ENCODE data around the gene CRIM1.
"Not testable (repeated sequence)": the region's sequence is repeated elsewhere in the genome, so short reads cannot be mapped to it uniquely, and the experiment has no call there.

CRIM1 gene

DNA sequence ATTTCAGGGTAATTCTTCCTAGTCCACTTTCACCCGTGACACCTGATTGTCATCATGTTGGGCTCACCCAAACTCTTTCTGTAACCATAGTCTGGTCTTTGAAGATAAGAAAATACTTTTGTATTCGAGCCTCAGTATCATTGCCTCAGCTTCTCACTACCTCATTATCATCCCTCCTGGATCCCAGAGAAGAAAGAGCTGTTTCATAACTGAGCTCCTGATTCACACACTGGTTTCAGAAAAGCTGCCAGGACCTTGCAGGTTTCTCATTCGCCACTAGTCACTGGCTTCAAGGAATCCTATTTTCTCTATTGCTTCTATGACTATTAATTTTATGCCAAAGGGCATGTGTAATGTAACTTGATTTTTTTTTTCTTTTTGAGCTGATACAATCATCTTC is 2.9 kb upstream of the CRIM1 start:
- DNase-seq (ENCODE audit: low read depth in 3 of 3, low spot score in 1 of 3) = no peak

DNA sequence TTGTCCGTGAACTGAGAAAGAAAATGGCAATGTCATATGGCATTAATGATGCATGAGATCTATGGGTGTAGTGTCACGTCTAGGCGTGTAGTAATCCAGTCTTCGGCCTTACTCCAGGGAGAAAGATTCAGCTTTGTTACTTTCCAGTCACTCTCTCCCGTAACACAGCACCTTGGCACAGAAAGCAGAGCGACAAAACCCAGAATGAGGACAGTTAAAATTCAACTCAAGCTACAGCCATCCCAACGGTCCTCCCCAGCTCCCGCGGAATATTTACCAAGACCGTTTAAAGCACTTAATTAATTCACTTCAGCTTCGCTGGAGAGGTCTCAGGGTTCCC is 797 bp upstream of the CRIM1 start:
- no peak for DNase-seq (ENCODE audit: low read depth in 3 of 3, low spot score in 1 of 3)

DNA sequence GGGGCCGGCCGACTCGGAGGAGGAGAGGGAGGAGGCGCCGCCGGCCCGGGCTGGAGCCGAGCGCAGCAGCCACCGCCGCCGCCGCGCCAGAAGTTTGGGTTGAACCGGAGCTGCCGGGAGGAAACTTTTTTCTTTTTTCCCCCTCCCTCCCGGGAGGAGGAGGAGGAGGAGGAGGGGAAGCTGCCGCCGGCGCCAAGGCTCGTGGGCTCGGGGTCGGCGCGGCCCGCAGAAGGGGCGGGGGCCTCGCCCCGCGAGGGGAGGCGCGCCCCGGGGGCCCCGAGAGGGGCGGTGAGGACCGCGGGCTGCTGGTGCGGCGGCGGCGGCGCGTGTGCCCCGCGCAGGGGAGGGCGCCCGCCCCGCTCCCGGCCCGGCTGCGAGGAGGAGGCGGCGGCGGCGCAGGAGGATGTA is 316 bp downstream of the CRIM1 start:
- DNase-seq (ENCODE audit: low read depth in 3 of 3, low spot score in 1 of 3) = no peak

DNA sequence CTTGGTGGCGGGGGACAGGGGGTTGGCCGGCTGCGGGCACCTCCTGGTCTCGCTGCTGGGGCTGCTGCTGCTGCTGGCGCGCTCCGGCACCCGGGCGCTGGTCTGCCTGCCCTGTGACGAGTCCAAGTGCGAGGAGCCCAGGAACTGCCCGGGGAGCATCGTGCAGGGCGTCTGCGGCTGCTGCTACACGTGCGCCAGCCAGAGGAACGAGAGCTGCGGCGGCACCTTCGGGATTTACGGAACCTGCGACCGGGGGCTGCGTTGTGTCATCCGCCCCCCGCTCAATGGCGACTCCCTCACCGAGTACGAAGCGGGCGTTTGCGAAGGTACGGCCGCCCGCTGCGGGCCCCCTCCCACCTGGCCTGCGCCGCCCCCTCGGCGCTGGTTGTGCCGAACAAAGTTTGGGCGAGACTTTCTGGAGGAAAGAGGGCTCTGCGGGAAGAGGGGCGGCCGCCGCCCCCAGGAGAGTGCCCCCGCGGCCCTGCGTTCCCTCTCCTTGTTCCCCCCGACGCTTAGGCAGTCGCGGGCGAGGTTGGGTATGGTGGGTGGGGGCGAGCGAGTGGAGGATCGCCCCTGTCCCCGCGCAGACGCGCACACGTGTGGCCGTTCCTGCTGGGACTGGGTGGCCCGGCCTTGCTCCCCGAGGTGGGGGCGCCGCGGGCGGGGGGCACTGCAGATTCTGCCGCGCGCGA is 866 bp downstream of the CRIM1 start:
- peak in 1 of 3 donors; percentile 15 for DNase-seq (ENCODE audit: low read depth in 3 of 3, low spot score in 1 of 3)

DNA sequence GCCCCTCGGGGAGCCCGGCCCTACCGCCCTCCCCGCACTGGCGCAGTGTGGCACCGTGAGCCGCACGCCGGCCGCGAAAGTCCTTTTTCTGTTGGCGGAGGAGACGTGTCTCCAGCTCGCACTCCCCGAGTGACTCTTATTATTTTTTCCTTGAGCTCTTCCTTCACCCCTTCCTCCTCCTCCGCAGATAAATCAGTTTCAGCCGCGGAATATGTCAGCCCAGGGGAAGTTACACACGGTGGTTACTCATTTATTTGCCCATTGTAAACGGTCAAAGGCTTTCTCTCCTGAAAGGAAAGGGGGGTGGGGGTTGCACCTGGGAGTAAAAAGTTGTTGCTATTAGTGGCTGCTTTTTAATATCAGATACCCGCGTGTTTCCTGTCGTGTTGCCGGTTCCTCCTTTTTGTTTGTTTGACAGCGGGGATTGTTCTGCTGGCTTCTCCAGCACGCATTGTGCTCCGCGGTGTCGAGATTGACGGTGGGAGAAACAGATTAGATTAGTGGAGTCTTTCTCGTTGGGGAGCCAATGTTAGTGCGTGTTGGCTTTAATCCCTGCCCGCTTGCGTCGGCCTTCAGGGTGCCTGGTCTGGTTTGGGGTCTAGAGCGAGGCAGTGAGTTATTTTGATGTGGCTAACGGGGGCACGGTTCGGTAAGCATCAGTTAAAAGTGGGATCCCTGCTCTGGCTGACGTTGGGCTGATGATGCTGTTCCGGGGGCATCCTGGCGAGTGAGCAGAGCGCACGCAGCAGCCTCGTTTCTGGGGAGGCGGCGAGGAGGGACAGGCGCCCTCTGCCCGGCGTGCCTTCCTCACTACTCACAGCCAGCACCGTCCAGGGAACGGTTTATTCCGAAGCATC is 1.6 kb downstream of the CRIM1 start:
- DNase-seq (ENCODE audit: low read depth in 3 of 3, low spot score in 1 of 3) = peak in 1 of 3 donors; percentile 10

DNA sequence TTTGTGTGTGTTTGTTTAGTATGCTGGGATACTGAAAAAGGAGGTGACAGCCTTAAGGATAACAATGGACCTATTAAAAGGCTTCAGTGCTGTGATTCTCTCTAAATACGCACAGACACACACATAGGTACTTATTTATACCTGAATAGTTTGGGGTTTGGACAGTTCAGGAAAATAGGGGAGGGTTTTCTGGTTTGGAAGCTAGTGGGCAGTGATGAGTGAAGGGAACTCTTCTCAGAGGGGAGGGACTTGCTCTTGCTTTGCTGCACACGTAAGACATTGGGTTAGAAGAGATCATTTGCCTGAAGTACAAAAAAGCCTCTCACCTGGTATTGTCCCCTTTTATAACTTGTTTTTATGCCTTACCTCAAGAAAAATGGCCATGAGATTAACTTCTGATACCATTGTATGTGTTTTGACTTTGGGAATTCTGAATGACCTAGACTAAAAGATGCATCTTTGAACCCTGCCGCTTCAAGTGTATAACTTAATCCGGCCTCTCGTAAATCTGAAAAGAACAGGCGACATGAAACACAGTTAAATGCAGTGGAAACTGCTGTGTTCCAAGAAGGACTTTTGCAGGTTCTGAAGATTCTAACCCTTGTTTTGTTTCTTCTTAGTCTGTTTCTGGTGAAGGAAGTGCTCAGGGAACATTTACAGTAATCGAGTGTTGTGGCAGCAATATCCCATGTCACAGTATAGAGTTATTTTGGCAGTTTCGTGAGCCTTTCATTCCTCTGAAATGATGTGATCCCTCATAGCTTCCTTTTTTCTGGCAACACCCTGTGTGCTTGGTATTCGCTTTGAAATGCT is 2.5 kb downstream of the CRIM1 start:
- no peak for DNase-seq (ENCODE audit: low read depth in 3 of 3, low spot score in 1 of 3)

DNA sequence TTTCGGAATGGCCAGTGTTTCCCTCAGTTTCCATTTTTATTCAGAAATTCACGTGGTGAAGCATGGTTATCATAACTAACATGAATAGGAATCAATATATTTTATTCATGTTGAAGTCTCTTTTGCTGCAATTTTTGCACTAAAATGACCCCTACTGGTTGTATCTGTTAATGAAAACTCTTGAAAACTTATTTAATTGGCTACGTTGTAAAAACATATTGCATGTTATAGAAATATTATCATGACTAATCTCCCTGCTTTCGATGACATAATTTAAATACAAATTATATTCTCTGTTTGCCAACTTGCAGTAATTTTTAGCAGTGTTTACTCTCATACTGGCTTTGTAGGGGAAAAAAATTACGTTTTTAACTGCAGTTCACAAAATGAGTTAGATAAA is 3.5 kb downstream of the CRIM1 start:
- DNase-seq (ENCODE audit: low read depth in 3 of 3, low spot score in 1 of 3) = no peak

DNA sequence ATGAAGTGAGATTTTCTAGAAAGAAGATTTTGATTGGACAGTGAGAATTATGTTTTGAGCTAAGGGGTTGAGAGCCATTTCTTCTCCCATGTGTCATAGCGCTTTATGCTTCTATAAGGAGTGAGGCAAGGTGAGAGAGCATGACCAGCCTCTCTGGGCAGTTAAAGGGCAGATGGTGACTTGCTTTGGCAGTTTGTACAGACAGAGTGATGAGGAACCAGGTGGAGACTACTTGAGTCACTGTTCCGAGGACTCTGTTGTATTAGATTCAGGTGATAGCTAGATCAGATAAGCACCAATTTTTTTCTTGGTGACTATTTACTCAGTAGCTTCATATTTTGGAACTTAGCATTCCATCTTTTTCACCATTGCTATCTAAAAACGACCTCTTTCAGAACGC is 4.5 kb downstream of the CRIM1 start:
- no peak for DNase-seq (ENCODE audit: low read depth in 3 of 3, low spot score in 1 of 3)

DNA sequence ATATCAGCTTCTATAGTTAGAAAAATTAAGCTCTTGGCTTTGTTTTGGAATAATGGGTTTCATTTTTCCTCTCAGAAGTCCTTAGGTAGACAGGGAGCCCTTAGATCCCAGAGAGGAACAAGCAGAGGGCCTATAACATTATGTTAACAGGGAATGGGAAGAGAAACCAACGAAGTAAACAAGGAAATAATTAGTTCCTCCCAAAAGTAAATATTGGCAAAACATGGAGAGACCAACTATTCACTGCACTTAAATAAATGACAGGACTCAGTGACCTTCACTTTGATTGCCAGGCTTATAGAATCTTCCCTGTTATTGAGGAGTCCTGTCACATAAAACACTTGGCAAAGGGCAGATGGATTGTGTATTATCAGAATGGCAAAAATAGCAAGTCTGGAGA is 5.3 kb downstream of the CRIM1 start:
- no peak for DNase-seq (ENCODE audit: low read depth in 3 of 3, low spot score in 1 of 3)

DNA sequence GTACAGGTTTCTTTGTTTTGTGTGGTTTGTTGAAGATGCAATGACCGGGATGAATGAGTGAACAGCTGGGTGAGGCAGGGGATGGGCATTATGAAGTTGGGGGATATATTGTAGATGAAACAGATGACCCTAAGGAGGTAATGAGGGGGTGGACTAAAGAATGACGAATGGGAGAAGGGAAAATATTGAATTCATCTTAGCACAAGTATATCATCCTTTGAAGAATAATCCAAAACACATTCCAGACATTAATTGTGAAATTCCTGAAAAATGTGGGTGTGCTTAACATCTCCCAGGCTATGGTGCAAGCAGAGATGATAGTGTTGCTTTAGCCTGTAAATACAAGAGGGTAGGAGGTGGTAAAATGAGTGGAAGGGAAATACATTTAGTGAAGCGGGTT is 5.8 kb downstream of the CRIM1 start:
- no peak for DNase-seq (ENCODE audit: low read depth in 3 of 3, low spot score in 1 of 3)

DNA sequence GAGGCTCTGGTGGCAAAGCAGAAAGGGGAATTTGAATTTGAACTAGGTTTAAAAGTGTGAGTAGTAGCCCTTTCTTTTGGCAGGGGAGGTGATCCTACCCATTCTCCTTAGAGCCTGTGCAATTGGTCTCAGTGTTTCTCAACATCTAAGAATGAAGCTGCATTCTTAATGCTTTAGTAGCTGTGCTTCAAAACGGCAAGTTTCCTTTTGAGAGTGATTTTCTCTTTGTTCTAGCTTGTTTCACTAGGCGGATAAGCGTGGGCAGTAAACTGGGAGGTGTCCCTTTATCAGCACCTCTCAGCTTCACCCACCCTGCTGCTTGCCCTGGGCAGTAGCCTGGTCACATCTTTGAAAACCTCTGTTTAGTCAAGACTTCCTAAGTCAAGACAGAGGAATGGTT is 6.7 kb downstream of the CRIM1 start:
- DNase-seq (ENCODE audit: low read depth in 3 of 3, low spot score in 1 of 3) = no peak

DNA sequence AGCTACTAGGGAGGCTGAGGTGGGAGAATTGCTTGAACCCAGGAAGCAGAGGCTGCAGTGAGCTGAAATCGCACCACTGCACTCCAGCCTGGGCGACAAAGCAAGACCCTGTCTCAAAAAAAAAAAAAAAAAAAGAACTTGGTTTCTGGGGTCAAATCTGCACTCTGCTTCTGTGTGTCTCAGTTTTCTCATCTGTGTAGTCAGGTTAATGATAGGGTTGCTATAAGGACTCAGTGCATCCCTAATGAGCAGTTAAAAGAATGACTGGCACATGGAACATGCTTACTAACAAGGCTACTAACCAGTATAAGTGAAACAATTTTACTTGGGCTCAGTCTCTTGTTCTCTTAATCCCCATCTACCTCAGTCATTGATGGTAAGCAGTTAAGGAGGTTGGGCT is 7.5 kb downstream of the CRIM1 start:
- not testable (repeated sequence) for DNase-seq (ENCODE audit: low read depth in 3 of 3, low spot score in 1 of 3)

DNA sequence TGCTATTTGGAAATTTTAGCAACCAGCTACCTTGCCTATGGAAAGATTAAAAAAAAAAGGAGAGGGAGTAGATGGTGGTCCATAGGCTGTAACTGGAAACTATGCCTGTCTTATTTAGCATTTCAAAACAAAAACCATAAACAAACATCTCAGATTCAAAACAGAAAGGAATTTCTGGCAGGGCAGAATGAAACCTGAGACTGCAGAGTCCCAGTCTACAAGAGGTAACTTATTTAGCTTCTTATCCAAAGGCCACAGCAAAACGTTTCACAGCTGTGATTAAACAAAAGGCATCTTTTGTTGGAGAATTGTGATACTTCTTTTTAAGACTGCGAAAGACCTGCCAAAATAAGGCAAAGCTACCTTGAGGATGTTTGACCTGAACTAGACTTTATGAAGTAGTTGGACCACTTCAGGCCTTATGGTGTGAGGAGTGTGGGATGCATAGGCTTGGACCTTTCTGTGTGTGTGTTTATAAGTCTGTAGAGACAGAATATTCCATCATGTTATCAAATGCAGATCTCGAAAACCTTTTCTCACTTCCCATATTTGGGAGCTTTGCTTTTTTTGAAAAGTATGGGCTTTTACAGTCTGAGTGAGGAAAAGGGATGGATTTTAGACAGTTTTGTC is 11.0 kb downstream of the CRIM1 start:
- DNase-seq (ENCODE audit: low read depth in 3 of 3, low spot score in 1 of 3) = no peak

DNA sequence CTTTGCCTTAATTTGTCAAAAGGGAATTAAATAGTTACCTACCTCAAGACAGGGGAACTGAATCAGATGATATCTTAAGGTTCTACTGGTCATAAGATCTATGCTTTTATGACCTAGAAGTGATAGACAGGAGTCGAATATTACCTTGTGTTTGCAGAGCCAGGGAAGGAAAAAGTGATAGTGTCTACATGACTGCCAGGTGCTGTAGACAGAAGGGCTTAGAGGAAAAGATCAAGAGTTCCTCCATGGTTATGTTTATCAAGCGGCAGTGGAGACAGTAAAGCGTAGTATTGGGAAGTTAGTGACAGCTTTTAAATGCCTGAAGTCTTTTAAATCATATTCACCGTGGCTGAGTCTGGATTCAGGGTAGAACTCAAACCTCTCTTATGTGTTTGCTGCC is 11.9 kb downstream of the CRIM1 start:
- DNase-seq (ENCODE audit: low read depth in 3 of 3, low spot score in 1 of 3) = no peak

DNA sequence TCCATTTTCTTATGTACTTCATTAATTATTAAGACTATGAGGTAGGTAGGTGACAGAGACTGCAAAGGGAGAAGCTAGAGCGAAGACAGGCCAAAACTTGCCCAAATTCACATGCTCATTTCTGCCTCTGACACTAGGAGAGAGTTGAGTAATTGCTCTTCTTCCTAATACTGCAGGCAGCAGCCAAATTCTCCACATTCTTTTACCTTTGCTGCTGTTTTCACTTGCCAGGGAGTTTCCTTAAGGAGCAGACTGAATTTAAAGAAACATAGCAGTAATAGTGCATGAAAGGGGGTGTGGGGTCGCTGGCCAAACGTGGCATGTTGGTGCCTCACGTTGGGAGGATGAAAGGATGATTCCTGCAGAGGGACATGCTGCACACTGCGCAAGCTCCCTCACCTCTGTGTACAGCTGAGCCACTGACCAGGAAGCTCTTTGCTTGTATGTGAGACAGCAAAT is 12.3 kb downstream of the CRIM1 start:
- no peak for DNase-seq (ENCODE audit: low read depth in 3 of 3, low spot score in 1 of 3)

DNA sequence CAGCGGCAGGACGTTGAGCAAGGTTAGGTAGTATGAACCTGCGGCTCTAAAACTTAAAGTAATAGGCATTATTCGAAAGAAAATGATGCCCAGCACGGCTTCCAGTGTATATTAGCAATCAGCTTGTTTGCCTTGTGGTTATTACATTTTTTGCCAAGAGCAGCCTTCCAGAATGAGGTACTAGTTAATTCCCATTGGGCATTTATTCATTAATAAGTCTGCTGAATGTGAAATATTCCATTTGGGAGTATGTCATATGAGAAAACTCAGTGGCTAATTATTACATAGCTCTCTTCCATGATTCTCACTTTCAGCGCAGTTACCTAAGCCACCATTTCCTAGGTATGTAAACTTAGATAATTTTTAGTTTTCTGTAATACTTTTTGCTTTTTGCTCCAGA is 12.9 kb downstream of the CRIM1 start:
- no peak for DNase-seq (ENCODE audit: low read depth in 3 of 3, low spot score in 1 of 3)

DNA sequence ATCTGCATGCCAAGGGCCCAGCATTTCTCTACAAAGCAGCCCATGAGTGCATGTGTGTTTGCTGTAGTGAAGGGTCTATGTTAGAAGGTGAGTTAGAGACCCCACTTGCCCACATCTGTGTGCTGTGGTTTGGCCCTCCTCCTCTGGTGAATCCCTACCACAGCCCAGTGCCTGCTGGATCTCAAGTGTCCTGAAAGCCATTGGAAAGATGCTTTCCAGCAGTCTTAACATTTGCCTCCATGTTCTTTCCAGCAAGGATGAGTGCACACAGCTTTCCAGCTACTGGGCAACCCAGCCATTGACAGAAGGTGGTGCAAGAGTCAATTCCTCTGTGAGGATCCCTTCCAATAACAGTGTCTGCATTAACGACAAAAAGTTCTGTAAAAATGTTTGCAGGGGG is 13.6 kb downstream of the CRIM1 start:
- no peak for DNase-seq (ENCODE audit: low read depth in 3 of 3, low spot score in 1 of 3)

DNA sequence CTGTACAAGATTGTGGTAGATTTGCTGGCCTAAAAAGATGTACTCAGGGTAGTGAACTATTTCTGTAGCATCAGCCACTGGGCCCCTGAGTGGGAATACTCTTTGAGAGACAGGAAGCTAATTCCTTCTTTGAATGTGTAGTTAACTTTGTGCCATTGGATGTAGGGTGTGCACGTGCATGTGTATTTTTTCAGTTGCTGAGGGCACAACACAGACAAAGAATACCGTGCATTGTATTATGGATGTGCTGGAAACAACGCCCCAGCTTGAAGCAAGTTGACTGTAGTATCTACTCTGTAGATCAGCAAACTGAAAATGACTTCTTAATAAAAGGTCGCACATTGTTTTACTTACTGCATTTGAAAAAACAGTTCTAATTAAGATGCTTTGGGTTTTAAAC is 14.1 kb downstream of the CRIM1 start:
- no peak for DNase-seq (ENCODE audit: low read depth in 3 of 3, low spot score in 1 of 3)

DNA sequence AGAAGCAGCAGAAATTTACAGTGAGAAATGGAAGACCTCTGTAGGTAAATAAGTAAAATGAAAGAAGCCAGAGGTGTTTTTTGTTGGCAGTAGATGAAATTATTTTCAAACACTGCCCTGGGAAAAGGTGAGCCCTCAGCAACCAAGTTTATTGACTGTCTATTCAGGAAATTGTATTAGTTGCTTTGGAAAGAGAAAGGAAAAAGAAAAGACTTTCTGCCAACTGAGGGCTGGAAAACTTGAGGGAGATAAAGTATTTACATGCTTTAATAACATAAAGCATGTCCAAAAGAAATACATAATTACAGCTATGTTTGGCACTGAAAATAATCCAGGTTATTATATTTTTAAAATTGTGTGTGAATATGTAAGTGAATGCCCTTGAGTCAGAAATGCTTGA is 14.7 kb downstream of the CRIM1 start:
- DNase-seq (ENCODE audit: low read depth in 3 of 3, low spot score in 1 of 3) = no peak

DNA sequence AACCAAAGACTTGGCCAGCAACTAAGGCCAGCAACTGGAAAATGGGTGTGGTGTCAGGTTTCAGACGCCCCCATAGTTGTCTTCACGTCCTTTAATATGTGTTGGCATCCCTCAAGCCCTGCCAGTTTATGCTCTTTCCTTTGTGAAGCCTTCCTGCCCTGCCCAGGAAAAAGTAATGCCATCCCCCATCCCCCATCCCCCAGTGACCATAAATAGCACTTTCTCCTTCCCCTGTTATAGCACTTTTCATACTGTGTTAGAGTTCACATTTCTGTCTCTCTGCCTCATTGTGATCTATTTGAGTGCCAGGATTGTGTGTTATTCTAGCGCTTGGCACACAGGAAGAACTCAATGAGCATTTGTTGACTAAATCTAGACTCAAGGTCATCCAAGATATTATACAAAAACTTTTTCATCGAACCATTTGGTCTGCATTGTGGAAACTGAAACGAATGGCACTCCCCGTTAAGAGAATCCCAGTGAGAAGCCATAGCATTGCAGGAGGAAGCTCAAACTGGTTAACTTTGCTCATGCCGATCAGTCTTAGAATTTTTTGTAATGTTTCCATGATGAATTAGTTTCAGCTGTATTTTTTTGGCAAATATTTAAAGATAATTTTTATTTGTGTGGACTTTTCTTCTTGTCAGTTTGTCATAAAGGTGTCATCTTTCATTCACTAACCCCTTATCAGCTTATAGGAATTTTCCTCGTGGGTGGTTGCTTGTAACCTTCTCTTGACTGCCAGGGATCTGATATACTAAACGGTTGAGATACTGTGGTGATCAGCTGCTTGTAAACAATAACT is 15.7 kb downstream of the CRIM1 start:
- DNase-seq (ENCODE audit: low read depth in 3 of 3, low spot score in 1 of 3) = no peak

DNA sequence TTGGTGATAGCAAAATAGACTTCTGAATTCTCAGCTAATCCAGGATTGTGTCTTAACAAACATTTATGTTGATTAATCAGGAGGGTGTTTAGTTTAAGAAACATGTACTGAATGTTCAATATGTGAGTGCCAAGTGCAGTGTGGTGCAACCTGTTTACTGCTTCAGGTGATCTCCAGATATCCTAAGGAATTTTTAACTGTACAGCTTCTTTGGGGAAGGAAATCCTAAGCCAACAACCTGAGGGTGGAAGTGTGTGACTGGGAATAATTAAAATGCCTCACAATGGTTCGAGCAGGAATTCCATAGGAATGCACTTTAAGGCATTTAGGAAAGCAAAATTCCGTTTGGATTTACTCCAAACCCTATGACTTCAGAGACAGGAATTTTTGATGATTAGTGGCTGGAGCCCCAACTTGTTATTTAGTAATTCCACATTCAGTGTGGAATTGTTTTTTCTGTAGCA is 16.4 kb downstream of the CRIM1 start:
- DNase-seq (ENCODE audit: low read depth in 3 of 3, low spot score in 1 of 3) = no peak
